Chondrocyte (in vitro differentiated cells): Measurements from ENCODE around the gene PIGN. TPM values are rescaled to one million over a fixed set of nuclear protein-coding genes. Genes with fewer than 3 reads are reported as not detected.

ENCODE experiments used
- DNase-seq: peaks from one replicate; pipeline ENCODE4 v3.0.0; 2021; ENCODE audit warnings: mixed read lengths, low spot score
- H3K27ac Mint-ChIP-seq: one replicate; pipeline ENCODE4 v1.8.0; 2021; ENCODE audit warnings: mild to moderate bottlenecking, moderate library complexity, mixed read lengths; ENCODE audit not compliant: unreplicated experiment
- H3K27me3 Mint-ChIP-seq: 2 replicates; pipeline ENCODE4 v1.8.0; 2021; ENCODE audit warnings: low read depth, mixed read lengths
- H3K36me3 Mint-ChIP-seq: 2 replicates; pipeline ENCODE4 v1.8.0; 2021; ENCODE audit warnings: low read depth, mixed read lengths
- H3K4me1 Mint-ChIP-seq: 2 replicates; pipeline ENCODE4 v1.8.0; 2021; ENCODE audit warnings: low read depth, mild to moderate bottlenecking, mixed read lengths
- H3K4me3 Mint-ChIP-seq: one replicate; pipeline ENCODE4 v1.8.0; 2021; ENCODE audit warnings: mild to moderate bottlenecking, moderate library complexity, mixed read lengths; ENCODE audit not compliant: unreplicated experiment
- H3K9me3 Mint-ChIP-seq: 2 replicates; pipeline ENCODE4 v1.8.0; 2021; ENCODE audit warnings: low read depth, mixed read lengths
- CTCF ChIP-seq: fragments of 200-600 bp; sonication (generic); IDR thresholded peaks from 2 replicates; pipeline ENCODE4 v1.5.0; 2021; ENCODE audit warnings: antibody characterized with exemption, mild to moderate bottlenecking, moderate library complexity
- total RNA-seq: library from RNA; stranded (reverse); gene quantifications from 3 replicates; pipeline ENCODE4 v1.2.1, GENCODE V29; 2021

The PIGN gene
- total RNA-seq, 1 donor from 2014 or later = 27.3 TPM

DNA sequence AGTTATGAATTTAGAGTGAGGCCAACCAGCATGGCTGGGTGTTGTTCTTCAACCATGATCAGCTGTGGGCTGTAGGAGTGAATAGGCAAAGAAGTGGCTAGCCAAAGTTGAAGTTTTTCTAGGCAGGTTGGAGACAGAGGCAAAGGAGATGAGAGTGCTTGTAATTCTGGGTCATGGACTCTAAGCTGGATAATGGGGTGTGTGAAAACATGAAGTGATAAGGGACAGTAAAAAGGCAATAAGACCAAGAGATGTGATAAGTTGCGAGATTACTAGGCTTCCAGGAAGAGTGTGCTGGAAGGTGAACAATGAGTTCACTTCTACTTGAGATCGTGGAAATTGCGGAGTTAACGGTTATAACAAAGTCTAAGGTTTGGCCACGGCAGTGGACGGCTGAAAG is 175.4 kb downstream of the PIGN start:
- no peak for TF ChIP-seq CTCF
- H3K9me3 Mint-ChIP-seq = peaks cover 3% of the 10 kb centered on the region
- H3K4me3 Mint-ChIP-seq = no peak overlapping the region
- no peaks in the 10 kb centered on the region for H3K27me3 Mint-ChIP-seq
- peaks cover 4% of the 10 kb centered on the region for H3K4me1 Mint-ChIP-seq
- peaks cover 2% of the 10 kb centered on the region for H3K36me3 Mint-ChIP-seq
- no peak overlapping the region for H3K27ac Mint-ChIP-seq
- no peak for DNase-seq

DNA sequence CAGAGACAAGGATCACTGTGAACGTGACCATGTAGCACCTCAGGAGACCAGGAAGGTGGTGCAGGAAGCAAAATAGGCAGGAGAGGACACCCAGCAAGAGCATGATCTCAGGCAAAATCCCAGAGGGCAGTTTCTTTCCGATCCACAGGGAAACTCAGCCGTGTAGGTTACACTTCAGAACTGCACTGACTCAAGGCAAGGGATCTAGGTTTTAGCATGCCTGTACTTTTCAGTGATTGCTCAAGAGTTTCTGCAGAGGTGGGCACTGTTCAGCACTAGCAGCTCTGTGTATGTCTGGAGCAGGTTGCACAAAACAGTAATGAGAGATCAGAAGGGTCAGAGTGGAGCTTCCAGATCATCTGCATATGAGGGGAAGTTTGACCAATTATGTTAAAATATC is 177.3 kb downstream of the PIGN start:
- no peak for TF ChIP-seq CTCF
- Mint-ChIP-seq H3K9me3 (peaks cover 10% of the 10 kb centered on the region), H3K27ac (no peak overlapping the region), H3K27me3 (no peaks in the 10 kb centered on the region), H3K4me3 (no peak overlapping the region), H3K36me3 (peaks cover 8% of the 10 kb centered on the region), H3K4me1 (peaks cover 4% of the 10 kb centered on the region)
- no peak for DNase-seq

DNA sequence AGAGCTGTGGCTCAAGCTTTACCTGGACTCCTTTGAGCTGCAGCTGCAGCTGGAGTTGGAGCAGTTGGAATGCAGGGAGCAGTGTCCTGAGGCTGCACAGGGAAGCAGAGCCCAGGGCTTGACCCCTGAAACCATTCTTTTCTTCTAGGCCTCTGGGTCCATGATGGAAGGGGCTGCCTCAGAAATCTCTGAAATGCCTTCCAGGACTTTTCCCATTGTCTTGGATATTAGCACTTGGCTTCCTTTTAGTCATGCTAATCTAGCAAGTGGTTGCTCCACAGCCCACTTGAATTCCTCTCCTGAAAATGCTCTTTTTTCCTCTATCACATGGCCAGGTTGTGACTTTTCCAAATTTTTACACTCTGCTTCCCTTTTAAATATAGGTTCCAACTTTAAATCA is 185.5 kb downstream of the PIGN start:
- Mint-ChIP-seq H3K27ac (no peak overlapping the region), H3K4me1 (peaks cover 32% of the 10 kb centered on the region), H3K9me3 (peaks cover 24% of the 10 kb centered on the region), H3K27me3 (no peaks in the 10 kb centered on the region), H3K36me3 (peaks cover 19% of the 10 kb centered on the region), H3K4me3 (no peak overlapping the region)
- DNase-seq = no peak
- TF ChIP-seq CTCF = no peak

DNA sequence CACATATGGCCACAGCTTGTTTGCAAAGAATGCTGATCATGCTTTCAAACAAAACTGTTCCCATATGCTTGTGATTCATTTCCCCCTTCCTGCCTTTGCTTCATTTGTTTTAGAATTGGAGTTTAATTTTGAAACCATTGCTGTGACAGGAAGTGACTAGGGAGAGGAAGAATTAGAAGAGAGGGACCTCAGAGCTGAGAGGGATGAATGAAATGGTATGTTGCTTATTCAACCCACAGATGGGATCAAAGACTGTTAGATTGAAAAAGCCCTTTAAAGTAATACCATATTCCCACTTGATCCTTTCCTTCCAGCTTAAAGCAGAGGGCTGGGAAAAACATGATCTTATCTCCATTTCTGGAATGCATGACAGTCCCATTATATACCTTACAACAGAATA is 187.9 kb downstream of the PIGN start:
- Mint-ChIP-seq H3K9me3 (peaks cover 17% of the 10 kb centered on the region), H3K4me3 (no peak overlapping the region), H3K36me3 (peaks cover 14% of the 10 kb centered on the region), H3K27ac (peak overlapping the region; percentile 87), H3K27me3 (no peaks in the 10 kb centered on the region), H3K4me1 (peaks cover 46% of the 10 kb centered on the region)
- DNase-seq = no peak
- no peak for TF ChIP-seq CTCF

- TF ChIP-seq CTCF = no peak
- H3K36me3 Mint-ChIP-seq = peaks cover 14% of the 10 kb centered on the region
- H3K27ac Mint-ChIP-seq = peak overlapping the region; percentile 87
- H3K9me3 Mint-ChIP-seq = peaks cover 17% of the 10 kb centered on the region
- H3K4me1 Mint-ChIP-seq = peaks cover 52% of the 10 kb centered on the region
- H3K27me3 Mint-ChIP-seq = no peaks in the 10 kb centered on the region
- DNase-seq = no peak
- H3K4me3 Mint-ChIP-seq = no peak overlapping the region
These were observed 188.5 kb downstream of the PIGN start for GRCh38 chr18:61998335-61998734.
